ENCODE data around the gene UBE2H.
"Not testable (repeated sequence)": the region's sequence is repeated elsewhere in the genome, so short reads cannot be mapped to it uniquely, and the experiment has no call there.

Gene UBE2H

DNA sequence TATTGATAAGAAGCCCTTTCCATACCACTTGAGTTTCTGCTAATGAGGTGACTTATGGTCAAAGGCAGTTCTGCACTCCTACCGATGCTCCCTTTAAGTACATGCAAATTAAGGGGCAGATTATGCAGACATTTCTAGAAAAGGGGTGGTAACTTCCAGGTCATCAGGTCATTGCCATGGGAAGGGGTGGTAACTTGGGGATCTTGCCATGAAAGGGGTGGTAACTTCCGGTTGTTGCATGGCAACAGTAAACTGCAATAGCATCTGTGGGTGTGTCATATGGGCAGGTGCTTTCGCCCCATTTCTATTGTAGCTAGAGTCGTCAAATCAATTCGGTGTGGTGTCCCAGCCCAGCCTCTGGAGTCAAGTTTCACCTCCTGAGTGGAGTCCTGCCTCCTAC lies 150.9 kb downstream of the UBE2H start:
- TF ChIP-seq, protein P1, sequence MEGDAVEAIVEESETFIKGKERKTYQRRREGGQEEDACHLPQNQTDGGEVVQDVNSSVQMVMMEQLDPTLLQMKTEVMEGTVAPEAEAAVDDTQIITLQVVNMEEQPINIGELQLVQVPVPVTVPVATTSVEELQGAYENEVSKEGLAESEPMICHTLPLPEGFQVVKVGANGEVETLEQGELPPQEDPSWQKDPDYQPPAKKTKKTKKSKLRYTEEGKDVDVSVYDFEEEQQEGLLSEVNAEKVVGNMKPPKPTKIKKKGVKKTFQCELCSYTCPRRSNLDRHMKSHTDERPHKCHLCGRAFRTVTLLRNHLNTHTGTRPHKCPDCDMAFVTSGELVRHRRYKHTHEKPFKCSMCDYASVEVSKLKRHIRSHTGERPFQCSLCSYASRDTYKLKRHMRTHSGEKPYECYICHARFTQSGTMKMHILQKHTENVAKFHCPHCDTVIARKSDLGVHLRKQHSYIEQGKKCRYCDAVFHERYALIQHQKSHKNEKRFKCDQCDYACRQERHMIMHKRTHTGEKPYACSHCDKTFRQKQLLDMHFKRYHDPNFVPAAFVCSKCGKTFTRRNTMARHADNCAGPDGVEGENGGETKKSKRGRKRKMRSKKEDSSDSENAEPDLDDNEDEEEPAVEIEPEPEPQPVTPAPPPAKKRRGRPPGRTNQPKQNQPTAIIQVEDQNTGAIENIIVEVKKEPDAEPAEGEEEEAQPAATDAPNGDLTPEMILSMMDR (IDR thresholded peaks at IDR 0.05; ENCODE audit: insufficient read depth, low read depth, low read length, missing control alignments) = no peak
- H3K4me3 ChIP-seq (ENCODE audit: low read depth, low read length) = no peak overlapping the region
- no peak for DNase-seq (ENCODE audit: low read depth)

DNA sequence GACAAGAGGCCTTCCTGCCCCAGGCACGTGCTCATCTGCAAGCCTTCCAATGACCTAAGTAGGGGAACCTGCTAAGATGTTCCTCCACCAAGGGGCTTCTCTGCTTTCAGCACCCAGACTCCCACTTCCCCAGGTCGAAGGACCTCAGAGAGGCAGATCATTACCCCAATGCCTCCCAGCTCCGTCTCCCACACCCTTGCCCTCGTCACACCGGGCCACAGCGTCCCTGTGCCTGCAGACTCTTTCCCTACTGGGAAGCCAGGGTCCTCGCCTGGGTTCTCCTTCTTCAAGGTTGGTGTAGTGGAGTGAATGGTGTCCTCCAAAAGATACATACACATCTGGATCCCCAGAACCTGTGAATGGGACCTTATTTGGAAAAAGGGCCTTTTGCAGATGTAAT lies 151.9 kb downstream of the UBE2H start:
- no peak for DNase-seq (ENCODE audit: low read depth)
- no peak overlapping the region for H3K4me3 ChIP-seq (ENCODE audit: low read depth, low read length)
- TF ChIP-seq, protein P1 (IDR thresholded peaks at IDR 0.05; ENCODE audit: insufficient read depth, low read depth, low read length, missing control alignments) = no peak

DNA sequence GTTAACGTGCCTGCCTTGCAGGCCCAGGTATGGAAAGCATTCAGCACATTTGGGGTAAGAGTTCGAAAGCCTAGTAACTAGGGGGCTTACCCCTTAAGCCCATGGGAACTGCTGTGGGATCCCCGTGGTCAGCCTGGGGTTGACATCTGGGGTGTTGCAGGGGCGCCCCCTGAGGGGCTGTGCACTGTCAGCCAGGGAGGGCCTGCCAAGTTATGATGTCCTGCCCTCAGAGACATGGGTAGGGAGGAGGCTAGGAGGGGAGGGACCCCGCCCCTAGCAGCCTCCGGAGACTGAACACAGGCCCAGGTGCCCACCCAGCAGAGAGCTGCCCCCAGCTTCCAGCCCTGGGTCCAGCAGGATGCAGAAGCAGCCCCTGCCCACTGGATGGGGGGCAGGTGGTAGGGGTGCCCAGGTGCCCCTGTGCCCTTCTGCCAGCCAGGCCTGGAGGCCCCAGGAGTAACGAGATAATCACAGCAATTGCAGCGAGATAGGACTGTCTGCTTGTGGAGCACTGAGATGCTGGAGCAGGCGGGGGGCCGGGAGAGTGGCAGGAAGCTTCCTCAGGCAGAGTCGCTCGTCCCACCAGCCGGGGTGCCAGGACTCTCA lies 153.3 kb downstream of the UBE2H start:
- DNase-seq (ENCODE audit: low read depth) = no peak
- TF ChIP-seq, protein P1 (IDR thresholded peaks at IDR 0.05; ENCODE audit: insufficient read depth, low read depth, low read length, missing control alignments) = no peak
- H3K4me3 ChIP-seq (ENCODE audit: low read depth, low read length) = no peak overlapping the region

DNA sequence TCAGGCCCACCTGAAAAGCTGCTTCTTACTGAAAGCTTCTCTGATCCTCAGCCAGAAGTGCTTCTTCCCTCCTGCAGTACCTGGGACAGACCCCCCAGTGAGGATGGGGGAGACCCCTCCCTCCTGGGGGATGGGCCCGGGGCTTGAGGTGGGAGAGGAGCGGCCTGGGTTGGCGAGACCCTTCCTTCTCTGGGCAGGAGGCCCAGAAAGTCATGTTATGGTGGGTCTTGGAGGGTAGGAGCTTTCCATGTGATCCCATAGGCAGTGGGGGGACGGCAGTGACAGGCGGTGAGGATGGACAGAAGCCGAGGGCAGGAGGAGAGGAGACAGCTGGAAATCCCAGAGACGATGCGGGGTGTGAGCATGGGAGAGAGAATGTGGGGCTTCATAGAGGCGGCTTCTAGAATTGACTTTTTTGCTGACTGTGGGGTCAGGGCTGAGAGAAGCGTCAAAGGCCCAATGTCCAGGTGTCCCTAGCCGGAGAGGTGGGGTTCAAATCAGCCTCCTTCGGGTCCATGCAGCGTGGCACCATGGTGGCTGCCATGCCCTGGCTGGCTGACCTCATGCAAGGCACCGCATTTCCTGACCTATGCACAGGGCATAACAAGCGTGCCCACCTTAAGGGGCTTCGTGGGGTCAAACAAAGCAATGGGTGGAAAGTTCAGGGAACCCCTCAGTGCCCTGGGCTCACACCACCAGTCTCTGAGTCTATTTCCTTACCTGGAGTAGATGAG lies 154.0 kb downstream of the UBE2H start:
- H3K4me3 ChIP-seq (ENCODE audit: low read depth, low read length) = no peak overlapping the region
- no peak for DNase-seq (ENCODE audit: low read depth)
- TF ChIP-seq, protein P1 (IDR thresholded peaks at IDR 0.05; ENCODE audit: insufficient read depth, low read depth, low read length, missing control alignments) = no peak

DNA sequence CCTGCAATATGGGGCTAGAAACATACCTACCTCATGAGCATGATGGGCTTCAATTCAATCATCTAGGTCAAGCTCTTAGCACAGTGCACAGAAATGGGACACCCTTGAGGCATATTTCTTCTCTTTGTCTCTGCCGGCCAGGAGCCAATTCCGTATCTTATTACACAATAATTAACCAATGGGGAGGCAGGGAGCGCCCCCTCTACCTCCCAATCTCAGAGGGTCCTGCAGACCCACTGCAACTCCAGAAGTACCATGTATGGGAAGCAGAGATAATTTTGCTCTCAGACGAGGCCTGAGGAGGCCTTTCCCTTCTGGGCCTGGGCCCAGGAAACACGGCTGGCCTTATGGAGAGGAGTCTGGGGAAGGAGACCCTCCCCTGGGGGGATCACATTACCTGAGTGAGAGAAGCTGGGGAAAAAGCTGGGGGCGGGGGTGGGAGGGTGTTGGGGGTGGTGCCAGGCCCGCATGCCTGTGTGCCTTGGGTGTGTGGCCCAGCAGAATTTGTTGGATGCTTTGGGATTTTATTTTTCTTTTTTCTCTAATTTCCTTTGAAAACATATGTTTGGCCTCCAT lies 155.5 kb downstream of the UBE2H start:
- no peak for DNase-seq (ENCODE audit: low read depth)

DNA sequence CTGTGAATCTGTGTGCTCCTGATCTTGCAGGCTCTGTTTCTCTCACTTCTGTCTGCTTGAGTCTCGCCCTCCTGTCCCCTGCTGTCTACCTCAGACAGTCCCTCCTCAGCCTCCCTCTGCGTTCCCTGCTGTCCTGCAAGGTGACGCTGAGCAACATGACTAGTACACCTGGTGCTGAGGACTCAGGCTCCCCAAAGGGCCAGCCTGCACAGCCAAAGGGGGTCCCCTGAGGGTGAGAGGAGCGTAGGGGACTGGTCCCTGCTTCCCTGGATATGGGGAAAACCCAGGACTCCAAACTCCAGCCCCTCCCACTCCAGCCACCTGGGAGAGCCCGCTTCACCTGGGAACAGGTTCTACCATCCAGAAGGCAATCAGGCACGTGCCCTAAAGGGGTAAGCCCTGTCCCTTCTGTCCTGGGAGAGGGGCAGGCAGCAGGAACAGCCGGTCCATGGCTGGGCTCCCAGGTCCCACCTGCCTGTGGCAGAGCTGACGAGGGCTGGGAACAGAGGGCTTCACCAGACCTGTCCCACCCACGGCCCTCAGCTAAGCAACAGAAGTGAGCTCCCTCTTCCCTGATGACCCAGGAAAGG lies 156.5 kb downstream of the UBE2H start:
- TF ChIP-seq, protein P1 (IDR thresholded peaks at IDR 0.05; ENCODE audit: insufficient read depth, low read depth, low read length, missing control alignments) = no peak
- no peak overlapping the region for H3K4me3 ChIP-seq (ENCODE audit: low read depth, low read length)
- no peak for DNase-seq (ENCODE audit: low read depth)

More for the DNA sequence above, 155.5 kb downstream of the UBE2H start:
- TF ChIP-seq, protein P1 (IDR thresholded peaks at IDR 0.05; ENCODE audit: insufficient read depth, low read depth, low read length, missing control alignments) = no peak
- H3K4me3 ChIP-seq (ENCODE audit: low read depth, low read length) = no peak overlapping the region

DNA sequence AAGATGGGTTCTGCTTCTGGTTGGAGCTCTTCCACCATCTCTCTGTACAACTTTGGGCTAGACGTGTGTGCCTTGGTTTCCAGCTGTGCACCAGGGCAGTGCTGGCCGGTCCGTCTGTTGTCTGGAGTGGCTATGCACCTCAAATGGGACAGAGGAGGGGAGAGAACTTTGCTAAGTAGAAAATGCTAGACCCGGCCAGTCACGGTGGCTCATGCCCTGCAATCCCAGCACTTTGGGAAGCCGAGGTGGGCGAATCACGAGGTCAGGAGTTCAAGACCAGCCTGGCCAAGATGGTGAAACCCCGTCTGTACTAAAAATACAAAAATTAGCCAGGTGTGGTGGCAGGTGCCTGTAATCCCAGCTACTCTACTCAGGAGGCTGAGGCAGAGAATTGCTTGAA lies 158.3 kb downstream of the UBE2H start:
- H3K4me3 ChIP-seq (ENCODE audit: low read depth, low read length); DNase-seq (ENCODE audit: low read depth): not testable (repeated sequence)
